ENCODE measurements around the gene MYO3B. TPM values are rescaled to one million over a fixed set of nuclear protein-coding genes. Genes with fewer than 3 reads are reported as not detected.

MYO3B gene
- polyA plus RNA-seq, 1 experiment, result 0.10 TPM

DNA sequence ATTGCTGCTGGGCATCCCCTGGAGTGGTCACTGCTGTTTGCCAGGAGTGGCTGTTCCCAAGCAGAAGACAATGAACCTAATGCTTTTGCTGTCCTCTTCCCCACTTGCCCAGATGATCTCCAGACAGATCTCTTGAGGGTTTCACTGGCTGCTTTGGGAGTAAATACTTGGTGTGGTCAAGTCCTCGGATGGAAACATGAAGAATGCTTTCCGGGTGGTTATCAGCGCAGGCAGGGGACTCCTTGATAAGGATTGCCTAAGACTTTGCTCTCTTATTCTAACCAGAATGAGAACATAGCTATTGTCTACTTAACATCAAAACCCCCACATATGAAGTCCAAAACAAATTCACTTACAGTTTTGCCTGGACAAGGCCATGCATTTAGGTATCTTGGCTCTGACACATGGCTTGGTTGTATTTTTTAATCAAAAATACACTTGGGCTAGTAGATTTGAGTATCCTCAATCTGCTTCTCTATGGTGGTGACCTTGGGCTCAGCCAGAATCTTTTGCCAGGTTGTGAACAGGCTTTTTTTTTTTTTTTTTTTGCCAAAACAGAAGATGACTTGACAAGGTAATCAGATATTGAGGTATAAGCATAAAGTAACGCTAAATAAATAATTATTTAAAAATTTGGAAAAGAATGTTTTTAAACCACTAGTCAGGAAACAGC, 34.8 kb upstream of the MYO3B start:
- Histone ChIP-seq H3K9me3 (ENCODE audit: control insufficient read depth, insufficient read depth, low read length) (no peaks in the 10 kb centered on the region), H3K27me3 (ENCODE audit: control insufficient read depth, insufficient read depth, low read length) (no peaks in the 10 kb centered on the region), H3K27ac (ENCODE audit: low read depth, low read length) (no peak overlapping the region), H3K4me3 (ENCODE audit: low read depth, low read length) (no peak overlapping the region)
- no peak for DNase-seq (ENCODE audit: low read depth, low spot score)
- ChIA-PET POLR2A (no interaction called here), CTCF (no interaction called here)
- TF ChIP-seq, protein P1, sequence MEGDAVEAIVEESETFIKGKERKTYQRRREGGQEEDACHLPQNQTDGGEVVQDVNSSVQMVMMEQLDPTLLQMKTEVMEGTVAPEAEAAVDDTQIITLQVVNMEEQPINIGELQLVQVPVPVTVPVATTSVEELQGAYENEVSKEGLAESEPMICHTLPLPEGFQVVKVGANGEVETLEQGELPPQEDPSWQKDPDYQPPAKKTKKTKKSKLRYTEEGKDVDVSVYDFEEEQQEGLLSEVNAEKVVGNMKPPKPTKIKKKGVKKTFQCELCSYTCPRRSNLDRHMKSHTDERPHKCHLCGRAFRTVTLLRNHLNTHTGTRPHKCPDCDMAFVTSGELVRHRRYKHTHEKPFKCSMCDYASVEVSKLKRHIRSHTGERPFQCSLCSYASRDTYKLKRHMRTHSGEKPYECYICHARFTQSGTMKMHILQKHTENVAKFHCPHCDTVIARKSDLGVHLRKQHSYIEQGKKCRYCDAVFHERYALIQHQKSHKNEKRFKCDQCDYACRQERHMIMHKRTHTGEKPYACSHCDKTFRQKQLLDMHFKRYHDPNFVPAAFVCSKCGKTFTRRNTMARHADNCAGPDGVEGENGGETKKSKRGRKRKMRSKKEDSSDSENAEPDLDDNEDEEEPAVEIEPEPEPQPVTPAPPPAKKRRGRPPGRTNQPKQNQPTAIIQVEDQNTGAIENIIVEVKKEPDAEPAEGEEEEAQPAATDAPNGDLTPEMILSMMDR (IDR thresholded peaks at IDR 0.05; ENCODE audit: low read depth, low read length), result no peak

DNA sequence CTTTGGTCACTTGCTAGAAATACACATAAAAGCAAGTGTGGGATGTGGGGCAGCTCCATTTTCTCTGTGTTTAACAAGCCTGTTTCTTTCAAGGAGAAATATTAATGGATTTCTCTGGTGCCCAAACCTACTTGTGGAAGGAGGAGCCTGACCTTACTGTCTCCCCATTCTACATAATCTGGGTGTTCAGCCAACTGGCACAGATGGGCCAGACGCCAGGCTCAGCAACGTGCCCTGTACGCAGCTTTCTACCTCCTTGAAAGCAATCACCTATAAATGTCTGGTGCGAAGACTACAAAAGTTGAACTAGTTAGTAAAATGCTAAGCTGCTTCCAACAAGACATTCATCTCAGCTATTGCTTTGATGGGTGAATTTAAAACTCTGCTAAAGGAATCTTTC, 33.2 kb upstream of the MYO3B start:
- ChIA-PET POLR2A (no interaction called here), CTCF (no interaction called here)
- DNase-seq (ENCODE audit: low read depth, low spot score), result no peak

DNA sequence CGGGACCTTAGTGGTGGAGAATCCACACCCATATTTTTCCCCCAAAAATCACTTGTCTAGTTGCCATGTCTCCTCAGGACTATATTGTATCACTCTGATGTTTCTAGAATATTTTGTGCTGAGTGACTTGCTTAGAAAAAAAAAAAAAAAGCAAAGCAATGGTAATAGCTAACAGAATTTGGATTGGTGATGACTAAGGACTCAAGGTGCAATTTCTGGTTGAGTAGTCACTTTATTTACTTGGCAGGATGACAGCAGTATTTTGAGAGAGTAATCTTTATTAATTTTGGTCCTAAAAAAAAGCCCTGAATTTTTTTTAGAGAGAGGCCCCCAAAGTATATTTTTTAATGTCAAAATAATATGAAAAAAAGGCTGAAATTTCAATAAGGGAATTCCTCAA, 32.8 kb upstream of the MYO3B start:
- Histone ChIP-seq H3K9me3 (ENCODE audit: control insufficient read depth, insufficient read depth, low read length) (no peaks in the 10 kb centered on the region; the same call in 1 of the 2 replicates), H3K27me3 (ENCODE audit: control insufficient read depth, insufficient read depth, low read length) (no peaks in the 10 kb centered on the region), H3K4me3 (ENCODE audit: low read depth, low read length) (no peak overlapping the region), H3K27ac (ENCODE audit: low read depth, low read length) (no peak overlapping the region)
- ChIA-PET CTCF (no interaction called here), POLR2A (no interaction called here)
- TF ChIP-seq, protein P1 (IDR thresholded peaks at IDR 0.05; ENCODE audit: low read depth, low read length), result no peak
- no peak for DNase-seq (ENCODE audit: low read depth, low spot score)

More for the DNA sequence above, 33.2 kb upstream of the MYO3B start:
- Histone ChIP-seq H3K27ac (ENCODE audit: low read depth, low read length) (no peak overlapping the region), H3K9me3 (ENCODE audit: control insufficient read depth, insufficient read depth, low read length) (no peaks in the 10 kb centered on the region; the same call in 1 of the 2 replicates), H3K4me3 (ENCODE audit: low read depth, low read length) (no peak overlapping the region), H3K27me3 (ENCODE audit: control insufficient read depth, insufficient read depth, low read length) (no peaks in the 10 kb centered on the region)
- TF ChIP-seq, protein P1 (IDR thresholded peaks at IDR 0.05; ENCODE audit: low read depth, low read length), result no peak

DNA sequence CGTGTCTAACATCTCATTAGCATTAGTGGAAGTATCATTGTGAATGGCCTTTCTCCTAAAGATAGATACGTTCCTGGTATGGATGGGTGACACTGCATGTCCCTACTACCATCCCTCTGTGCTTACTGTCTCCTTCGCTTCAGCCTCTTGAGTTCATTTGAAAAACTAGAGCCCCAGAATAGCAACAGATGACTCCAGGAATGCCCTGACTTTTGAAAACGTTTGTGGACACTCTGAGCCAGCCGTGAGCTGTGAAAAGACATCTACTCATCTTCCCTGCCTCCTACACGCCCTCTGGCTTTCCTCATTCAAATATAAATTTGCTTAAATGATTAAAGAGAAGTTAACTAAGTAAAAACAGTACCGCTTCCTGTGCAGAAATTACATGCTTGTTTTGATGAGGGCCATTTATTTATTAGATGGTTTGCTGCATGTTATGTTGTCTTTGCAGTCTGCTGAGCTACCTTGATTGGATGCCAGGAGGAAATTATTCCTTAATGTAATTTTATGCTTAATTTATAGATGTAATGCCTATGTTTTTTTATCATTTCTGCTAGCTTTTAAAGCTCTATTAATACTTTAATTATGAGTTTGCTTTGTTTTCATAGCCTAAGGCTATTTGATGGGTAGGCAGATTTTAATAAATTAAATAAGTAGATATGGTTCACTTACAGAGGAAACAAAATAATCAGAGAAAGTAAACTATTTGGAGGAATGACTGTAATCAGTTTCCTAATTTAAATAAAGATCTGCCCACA, 32.1 kb upstream of the MYO3B start:
- no peaks in the 10 kb centered on the region for H3K27me3 ChIP-seq (ENCODE audit: control insufficient read depth, insufficient read depth, low read length)
- H3K4me3 ChIP-seq (ENCODE audit: low read depth, low read length), result no peak overlapping the region
- ChIA-PET CTCF (no interaction called here), POLR2A (no interaction called here)
- TF ChIP-seq, protein P1 (IDR thresholded peaks at IDR 0.05; ENCODE audit: low read depth, low read length), result no peak
- H3K9me3 ChIP-seq (ENCODE audit: control insufficient read depth, insufficient read depth, low read length), result no peaks in the 10 kb centered on the region; the same call in 1 of the 2 replicates
- no peak overlapping the region for H3K27ac ChIP-seq (ENCODE audit: low read depth, low read length)
- DNase-seq (ENCODE audit: low read depth, low spot score), result no peak

DNA sequence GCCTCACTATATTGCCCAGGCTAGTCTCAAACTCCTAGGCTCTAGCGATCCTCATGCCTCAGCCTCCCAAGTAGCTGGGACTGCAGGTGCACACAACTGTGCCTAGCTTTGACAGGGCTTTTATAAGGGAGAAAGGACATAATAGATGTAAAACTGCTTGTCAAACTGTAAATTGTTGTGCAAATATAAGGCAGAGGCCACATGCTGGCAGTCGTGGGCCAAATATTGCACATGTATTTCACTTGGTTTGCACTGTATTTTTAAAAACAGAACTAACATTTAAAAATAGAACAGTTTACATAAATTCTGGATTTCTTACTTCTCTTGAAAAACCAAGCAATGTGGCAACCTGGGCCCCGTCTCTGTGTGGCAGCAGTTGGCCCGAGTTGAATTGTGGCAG, 31.2 kb upstream of the MYO3B start:
- Histone ChIP-seq H3K4me3 (ENCODE audit: low read depth, low read length) (no peak overlapping the region), H3K27me3 (ENCODE audit: control insufficient read depth, insufficient read depth, low read length) (no peaks in the 10 kb centered on the region), H3K9me3 (ENCODE audit: control insufficient read depth, insufficient read depth, low read length) (no peaks in the 10 kb centered on the region; the same call in 1 of the 2 replicates), H3K27ac (ENCODE audit: low read depth, low read length) (no peak overlapping the region)
- TF ChIP-seq, protein P1 (IDR thresholded peaks at IDR 0.05; ENCODE audit: low read depth, low read length), result no peak
- ChIA-PET POLR2A (no interaction called here), CTCF (no interaction called here)
- DNase-seq (ENCODE audit: low read depth, low spot score), result no peak
